HG02588 (cell line): ENCODE measurements around the gene TEX52.
A peak's percentile ranks its signal among the peaks of the same experiment; 100 is the strongest.

Experiments used
- ATAC-seq: cut with Tn5 transposase; IDR thresholded peaks from one replicate; pipeline ENCODE4 v1.9.1; 2021; ENCODE audit warnings: mild to moderate bottlenecking, moderate library complexity; ENCODE audit not compliant: unreplicated experiment

Gene TEX52

DNA sequence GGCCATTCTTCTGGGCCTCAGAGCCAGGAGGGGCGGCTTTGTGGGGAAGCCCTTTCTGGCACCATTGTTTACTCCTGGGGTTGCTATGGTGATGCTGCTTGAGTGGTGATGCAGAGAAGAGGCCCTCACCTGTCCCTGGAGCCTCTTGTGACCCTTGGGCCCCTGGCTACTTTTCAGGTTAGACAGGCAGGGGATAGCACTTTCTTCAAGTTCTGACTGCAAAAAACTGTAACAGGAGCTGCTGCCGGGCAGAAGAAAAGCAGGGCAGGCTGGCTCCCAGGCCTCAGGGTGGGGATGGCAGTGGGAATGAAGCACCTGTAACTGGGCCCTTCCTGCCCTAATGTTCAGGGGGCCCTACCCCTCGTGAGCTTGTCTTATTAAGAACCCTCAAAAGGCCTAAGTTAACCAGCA lies at the start of gene TEX52:
Gene TEX52, minus strand, starts transcription at position 19 of the 411 bp plus-strand sequence. Its CDS starts 13 bp downstream, at position 6.
- ATAC-seq, result no peak

DNA sequence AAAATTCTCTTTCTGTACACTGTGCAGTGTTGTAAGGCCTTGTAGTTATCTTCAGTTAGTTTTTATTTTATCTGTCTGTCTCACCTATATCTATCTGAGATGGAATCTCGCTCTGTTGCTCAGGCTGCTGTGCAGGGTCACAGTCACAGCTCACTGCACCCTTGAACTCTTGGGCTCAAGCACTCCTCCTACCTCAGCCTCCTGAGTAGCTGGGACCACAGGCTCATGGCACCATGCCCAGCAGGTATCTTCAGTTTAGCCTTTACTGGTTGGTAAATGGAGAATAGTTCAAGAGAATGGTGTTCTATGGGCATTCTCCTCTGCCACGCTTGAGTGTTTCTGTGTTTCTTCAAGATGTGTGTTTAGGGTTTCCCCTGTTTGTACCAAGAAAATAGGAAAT lies 47.4 kb upstream of the TEX52 start:
- ATAC-seq, result no peak

DNA sequence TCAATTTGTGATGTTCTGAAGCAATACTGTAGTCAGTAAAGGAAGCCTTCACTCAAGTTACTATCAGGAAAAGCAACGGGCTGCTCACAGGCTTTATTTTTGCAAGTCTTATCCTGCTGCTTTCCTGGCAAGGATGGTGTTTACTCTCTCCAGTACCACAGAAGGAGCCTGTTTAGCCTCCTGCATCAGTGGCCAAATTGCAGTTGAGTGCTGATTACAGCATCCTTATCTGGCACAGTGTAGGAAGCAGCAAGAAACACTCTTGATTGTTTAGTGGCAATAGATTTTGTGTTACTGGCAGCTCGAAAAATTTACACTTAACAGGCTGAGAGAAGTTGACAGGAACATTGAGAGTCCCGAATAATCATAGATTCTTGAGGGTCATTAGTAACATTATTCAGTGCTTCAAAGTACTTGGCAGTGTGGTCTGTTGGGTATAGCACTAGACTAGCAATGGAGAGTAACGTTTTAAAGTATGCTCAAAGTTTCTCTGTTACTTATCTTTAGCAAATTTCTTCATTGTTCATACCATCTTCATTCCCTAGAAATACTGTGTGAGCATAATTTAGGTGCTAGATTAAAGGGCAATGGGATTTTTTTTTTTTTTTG lies 45.5 kb upstream of the TEX52 start:
- ATAC-seq, result no peak

DNA sequence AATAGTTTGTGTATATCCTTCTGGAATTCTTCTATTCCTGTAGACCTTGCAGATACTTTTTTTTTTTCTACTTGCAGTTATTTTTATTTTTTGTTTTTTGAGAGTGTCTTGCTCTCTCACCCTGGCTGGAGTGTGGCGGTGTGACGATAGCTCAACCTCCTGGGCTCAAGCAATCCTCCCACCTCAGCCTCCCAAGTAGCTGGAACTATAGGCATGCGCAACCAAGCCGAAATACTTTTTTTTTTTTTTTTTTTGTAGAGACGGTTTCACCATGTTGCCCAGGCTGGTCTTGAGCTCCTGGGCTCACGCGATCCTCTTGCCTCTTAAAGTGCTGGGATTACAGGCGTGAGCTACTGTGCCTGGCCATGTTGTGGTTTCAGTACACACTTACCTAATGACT lies 43.8 kb upstream of the TEX52 start:
- ATAC-seq, result no peak

DNA sequence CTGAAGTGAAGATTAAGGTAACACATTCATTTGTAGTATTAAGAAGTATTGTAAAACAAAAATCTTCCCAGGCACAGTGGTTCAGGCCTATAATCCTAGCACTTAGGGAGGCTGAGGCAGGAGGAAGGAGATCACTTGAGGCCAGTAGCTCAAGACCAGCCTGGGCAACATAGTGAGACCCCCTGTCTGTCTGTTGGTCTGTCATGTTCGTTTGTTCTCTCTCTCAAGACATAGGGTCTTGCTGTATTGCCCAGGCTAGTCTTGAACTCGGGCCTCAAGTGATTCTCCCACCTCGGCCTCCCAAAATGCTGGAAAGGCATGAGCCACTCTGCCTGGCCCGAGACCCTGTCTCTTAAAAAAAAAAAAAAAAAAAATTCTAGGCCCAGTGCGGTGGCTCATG lies 40.6 kb upstream of the TEX52 start:
- ATAC-seq, result no peak

DNA sequence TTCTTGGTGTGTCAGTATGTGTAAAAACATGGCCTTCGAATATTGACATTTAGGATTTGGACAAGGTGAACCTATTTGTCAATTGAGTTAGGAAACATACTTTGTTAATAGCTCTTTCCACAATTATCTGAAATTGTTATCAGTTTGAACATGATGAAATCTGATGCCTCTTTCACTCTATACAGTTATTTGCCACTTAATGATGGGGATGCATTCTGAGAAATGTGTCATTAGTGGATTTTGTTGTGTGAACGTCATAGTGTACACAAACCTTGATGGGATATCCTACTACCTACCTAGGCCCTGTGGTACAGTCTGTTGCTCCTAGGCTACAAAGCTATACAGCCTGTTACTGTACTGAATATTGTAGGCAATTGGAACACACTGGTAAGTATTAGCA lies 38.7 kb upstream of the TEX52 start:
- no peak for ATAC-seq

DNA sequence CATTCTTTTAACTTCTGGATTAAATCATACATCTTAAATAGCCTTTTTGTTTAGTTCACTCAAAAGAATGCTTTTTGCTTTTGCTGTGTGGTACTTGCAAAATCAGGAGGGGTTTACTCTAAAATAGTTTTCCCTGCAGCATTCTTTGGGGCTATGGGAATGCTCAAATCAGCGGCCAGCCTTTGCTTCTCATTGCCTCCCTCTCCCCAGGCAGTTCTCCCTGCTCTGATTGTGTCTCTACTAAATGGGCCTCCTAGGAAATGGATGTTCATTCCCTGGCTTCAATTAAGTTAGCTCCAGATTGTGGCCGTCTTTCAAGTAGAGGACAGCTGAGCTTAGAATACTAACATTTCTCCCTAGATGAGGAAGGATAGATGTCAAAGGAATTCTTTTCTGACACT lies 38.2 kb upstream of the TEX52 start:
- ATAC-seq, result no peak

DNA sequence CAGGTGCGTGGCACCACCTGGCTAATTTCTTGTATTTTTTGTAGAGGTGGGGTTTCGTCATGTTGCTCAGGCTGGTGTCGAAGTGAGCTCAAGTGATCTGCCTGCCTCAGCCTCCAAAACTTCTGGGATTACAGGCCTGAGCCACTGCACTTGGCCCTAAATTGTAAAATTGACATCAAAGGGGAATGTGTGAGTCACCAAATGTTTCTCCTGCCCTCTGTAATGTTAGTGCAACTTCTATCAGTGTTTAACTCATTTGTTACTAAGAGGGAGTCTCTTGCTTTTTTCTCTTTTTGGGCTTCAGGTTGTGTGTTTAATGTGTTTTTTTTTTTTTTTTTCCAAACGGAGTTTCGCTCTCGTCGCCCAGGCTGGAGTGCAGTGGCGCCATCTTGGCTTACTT lies 36.2 kb upstream of the TEX52 start:
- no peak for ATAC-seq

DNA sequence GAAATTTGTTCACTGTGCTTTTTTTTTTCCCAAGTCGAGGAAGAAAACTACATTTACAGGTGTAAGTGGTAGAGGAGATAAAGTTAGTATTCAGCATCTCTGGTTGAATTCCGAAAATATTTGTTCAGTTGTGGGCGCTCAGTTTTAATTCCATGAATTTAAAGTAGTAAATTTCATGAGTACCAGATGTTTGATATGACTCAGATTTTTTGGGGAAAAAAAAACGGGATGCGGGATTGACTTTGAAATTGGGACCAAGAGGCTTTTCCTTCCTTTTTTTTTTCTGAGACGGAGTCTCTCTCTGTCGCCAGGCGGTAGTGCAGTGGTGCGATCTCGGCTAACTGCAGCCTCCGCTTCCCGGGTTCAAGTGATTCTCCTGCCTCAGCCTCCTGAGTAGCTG lies 35.4 kb upstream of the TEX52 start:
- no peak for ATAC-seq

DNA sequence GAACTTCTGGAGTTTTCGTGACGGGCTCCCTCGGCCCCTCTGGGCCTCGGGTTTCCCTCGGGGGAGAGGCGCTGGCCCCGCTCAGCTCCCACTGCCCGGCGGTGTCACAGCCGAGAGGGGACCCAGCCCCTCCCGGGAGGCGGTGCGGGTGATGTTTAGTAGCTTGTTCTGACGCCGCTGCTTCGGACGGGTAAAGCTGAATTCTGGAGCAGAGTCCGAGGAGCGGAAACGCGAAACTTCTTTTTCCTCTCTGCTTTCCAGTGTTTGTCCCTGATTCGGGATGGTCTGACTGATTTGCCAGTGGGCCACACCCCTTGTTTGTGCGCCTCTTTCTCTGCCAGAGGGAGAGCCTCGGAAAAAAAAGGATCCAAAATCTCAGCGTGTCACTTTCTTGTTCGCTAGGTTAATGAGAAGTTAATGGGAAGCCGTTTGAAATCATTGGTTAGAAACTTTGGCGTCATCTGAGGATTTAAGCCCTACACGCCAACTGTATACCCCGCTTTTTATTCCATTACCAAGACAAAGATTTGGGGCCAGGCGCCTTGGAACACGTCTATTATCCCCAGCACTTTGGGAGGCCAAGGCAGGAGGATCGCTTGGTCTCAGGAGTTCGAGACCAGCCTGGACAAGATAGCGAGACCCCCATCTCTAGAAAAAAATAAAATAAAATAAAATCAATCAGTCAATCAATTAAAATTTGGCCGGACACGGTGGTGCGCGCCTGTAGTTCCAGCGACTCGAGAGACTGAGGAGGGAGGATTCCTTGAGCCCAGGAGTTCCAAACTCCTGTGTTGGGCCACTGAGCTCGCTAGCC lies 34.6 kb upstream of the TEX52 start:
- peak; percentile 16 for ATAC-seq

DNA sequence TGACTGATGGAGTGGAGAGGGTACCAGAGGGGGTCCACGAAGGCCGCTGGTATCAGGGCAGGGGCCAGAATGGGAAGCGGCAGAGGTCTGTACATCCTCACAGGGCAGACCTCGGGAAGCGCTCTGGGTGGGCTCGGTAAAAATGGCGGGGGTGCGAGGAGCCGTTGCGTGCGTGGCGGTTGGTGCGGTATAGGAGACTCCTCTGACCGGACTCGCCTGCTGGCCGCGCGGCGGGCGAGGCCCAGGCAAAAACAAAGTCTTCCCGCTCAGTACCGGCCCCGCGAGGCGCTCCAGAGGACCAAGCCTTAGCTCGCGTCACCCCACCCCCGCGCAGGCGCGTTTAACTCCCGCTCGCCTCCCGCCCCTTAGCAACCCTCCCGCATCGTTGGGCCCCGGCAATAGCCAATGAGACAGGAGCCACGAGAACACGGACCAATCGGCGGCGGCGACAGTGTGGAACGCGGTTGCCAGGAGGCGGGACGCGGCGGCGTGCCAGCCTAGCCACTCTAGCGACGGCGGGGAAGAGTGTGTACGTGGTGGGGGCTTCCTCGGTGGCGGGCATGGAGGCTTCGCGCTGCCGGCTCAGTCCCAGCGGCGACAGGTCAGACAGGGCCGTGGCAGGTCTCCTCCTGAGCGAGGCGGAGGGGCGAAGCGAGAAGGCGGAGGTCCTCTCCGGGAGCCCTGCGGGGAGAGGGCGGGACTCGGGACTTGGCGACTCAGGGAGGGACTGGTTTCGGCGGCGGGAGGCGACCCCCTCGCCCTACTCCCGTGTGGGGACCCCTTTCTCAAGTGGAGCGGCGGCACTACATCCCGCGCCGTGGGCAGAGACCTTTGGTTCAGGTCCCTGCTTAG lies 33.8 kb upstream of the TEX52 start, which contains the start of gene TULP3:
Gene TULP3, plus strand, starts transcription at position 504 of the 852 bp plus-strand sequence. Its CDS starts 57 bp downstream, at position 561.
- peak; percentile 97 for ATAC-seq

DNA sequence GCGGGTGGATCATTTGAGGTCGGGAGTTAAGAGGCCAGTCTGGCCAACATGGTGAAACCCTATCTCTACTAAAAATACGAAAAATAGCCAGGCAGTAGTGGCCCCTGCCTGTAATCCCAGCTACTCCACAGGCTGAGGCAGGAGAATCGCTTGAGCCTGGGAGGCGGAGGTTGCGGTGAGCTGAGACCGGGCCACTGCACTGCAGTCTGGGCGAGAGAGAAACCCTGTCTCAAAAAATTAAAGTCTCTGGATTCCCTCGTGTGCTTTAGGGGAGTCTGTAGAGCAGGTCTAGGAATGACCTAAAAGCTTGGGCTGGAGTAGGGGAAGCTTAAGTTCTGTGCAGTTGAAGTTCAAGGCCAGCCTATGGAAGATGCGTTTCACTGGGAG lies 33.2 kb upstream of the TEX52 start:
- no peak for ATAC-seq

DNA sequence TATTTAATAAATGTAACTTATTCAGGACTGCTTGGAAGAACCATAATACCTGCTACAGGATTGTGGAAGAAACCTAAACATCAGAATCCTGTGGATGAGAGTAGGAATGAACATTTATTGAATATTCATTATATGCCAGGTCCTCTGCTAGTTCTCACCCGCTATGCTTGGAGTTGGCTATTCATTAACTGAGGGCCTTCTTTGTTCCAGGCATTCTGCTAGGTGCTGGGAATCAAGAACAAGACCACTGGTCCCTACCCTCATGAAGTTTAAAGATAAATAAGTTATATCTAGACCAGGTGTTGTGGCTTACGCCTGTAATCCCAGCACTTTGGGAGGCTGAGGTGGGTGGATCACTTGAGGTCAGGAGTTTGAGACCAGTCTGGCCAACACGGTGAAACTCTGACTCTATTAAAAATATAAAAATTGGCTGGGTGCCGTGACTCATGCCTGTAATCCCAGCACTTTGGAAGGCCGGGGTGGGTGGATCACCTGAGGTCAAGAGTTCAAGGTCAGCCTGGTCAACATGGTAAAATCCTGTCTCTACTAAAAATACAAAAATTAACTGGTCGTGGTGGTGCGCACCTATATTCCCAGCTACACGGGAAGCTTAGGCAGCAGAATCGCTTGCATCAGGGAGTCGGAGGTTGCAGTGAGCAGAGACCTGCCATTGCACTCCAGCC lies 30.1 kb upstream of the TEX52 start:
- no peak for ATAC-seq

DNA sequence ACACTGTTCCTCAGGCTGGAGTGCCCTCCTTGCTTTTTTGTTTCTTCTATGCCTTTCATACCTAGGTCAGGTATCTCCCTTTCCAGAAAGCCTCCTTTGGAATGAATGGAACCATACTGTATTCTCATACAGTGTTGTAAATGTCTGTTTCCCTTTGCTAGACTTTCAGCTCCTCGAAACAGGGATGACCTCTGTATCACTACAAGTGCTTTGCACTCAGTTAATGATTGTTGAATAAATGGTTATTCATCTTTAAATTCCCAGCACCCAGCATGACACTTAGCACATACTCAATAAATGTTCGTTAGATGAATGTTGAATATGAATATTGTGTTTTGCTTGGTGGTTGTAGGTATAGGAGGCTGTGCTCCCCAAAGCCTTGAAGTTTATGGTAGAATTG lies 28.0 kb upstream of the TEX52 start:
- no peak for ATAC-seq

DNA sequence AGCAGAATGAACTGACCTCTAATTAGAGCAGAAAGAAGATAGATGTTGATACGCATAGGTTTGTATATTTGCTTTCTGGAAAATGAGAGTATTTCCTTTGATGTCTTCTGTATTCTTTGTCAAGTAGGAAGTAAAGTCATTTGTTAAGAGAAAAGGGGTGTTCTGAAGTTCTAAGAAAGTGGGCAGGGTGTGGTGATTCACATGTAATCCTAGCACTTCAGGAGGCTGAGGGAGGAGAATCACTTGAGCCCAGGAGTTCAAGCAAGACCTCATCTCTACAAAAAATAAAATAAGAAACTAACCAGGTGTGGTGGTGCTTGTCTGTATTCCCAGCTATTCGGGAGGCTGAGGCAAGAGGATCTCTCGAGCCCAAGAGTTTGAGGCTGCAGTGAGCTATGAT lies 23.0 kb upstream of the TEX52 start:
- ATAC-seq, result no peak

DNA sequence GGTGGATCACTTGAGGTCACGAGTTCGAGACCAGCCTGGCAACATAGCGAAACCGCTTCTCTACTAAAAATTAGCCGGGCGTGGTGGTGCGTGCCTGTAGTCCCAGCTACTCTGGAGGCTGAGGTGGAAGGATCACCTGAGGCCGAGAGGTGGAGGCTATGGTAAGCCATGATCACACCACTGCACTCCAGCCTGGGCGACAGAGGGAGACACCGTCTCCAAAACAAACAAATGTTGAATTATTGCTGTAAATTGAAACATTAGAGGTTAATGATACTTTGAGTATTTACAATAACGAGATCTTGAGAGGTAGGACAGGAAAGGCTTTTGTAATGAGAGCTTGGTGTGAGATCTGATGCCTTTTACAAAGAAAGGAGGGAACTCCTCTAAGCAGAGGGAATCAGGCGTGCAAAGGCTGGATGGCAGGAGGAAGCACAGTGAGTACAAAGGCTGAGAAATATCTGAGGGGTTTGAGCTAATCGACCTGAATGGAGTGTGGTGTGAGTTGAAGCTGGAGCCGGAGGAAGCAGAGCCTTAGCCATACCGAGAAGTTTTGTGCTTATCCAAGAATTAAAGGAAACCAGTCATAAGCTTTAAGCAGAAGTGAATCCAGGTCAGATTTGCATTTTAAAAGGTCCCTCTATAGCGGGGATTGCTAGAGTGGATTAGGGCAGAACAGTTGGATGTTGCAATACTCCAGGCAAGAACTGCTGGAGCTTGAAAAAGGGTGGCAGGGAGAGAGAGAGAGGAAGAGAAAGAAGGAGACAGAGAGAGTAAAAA lies 21.3 kb upstream of the TEX52 start:
- no peak for ATAC-seq

DNA sequence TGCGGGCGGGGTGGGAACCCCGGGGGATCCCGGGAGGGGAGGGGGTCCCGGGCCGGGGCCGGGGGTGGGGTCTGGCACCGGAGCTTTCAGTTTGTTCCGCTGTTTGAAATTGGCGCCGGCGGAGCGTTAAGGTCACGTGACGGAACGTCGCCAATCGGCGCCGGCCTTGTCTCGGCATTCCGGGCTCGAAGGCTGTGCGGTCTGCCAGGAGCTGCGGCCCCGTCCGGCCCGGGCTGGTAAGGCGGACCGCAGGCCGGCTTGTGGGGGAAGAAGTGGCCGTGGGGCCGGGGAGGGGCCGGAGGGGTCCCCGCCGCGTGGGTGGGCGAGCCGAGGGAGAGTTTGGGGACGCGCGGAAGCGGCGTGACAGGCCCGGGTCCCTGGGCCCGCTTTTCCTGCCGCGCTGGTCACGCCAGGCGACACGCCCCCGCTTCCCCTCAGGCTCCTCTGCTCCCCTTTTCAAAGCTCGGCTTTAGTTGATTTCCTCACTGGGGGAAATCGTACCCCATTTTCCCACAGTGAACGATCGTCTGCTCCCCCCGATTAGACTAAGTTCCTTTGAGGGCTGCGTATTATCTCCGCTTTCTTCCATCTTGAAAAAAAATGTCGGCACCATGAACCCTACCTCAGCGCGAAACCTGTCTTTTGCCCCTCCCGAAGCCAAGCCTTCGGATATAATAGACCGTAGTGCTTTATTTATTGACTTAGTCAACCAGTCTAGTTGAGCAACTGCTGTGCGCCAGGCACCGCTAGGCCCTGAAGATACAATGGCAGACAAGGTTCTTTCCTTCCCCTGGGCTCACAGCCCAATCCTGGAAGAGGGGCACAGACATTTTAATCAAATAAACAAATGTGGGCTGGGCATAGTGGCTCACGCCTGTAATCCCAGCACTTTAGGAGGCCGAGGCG lies 20.5 kb upstream of the TEX52 start, which contains the start of the genes FOXM1 and RHNO1:
Gene FOXM1, minus strand, starts transcription at position 128 of the 906 bp plus-strand sequence. CDS start 2,696 bp downstream, outside the sequence.
Gene RHNO1, plus strand, starts transcription at position 177 of the 906 bp plus-strand sequence. CDS start 8,144 bp downstream, outside the sequence.
- peak; percentile 69 for ATAC-seq

DNA sequence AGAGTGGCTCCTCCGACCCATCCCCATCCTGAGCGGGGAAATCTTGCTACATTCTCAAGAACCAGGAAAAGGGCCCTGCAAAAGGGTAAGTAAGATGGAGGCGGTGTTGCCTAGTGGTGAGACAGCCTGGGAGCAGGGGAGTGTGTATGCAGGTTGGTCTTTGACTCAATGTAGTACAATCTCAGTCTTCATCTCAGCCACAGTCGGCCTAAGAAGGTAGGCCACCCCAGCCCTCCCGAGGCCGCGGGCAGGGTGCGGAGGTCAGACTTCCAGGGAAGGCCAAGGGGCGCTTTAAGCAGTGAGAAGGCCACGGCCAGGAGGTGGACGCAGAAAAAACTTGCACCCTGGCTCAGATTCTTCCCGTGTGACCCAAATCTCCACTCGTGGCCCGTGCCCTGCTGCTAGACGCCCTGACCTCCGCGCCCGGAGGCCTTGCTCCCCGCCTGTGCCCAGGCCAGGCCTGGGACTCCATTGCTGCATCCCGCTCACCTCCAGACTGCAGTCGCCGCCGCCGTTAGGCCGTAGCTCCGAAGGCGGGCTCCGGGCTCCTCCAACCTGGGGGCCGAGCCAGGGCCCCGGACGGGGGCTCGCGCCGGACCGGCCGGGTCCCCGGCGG lies 19.7 kb upstream of the TEX52 start:
- ATAC-seq, result peak; percentile 38
